ENCODE measurements around the gene PRKX.
"Not testable (repeated sequence)": the region's sequence is repeated elsewhere in the genome, so short reads cannot be mapped to it uniquely, and the experiment has no call there.

PRKX gene

GRCh38 chrX:3712051-3712869 is 1.2 kb downstream of the PRKX start:
- DNase-seq, result peak in 5 of 56 donors; percentile 0 to 15 (median 4)

- DNase-seq, result no peak
These were observed 2.0 kb downstream of the PRKX start for GRCh38 chrX:3711331-3711917.

- not testable (repeated sequence) for DNase-seq
These were observed 5.7 kb downstream of the PRKX start for GRCh38 chrX:3707673-3708274.

- no peak for DNase-seq
These were observed 7.0 kb downstream of the PRKX start for GRCh38 chrX:3706481-3706880.

GRCh38 chrX:3703251-3703650 is 10.2 kb downstream of the PRKX start:
- not testable (repeated sequence) for DNase-seq

GRCh38 chrX:3702095-3702494 is 11.4 kb downstream of the PRKX start:
- not testable (repeated sequence) for DNase-seq

DNA sequence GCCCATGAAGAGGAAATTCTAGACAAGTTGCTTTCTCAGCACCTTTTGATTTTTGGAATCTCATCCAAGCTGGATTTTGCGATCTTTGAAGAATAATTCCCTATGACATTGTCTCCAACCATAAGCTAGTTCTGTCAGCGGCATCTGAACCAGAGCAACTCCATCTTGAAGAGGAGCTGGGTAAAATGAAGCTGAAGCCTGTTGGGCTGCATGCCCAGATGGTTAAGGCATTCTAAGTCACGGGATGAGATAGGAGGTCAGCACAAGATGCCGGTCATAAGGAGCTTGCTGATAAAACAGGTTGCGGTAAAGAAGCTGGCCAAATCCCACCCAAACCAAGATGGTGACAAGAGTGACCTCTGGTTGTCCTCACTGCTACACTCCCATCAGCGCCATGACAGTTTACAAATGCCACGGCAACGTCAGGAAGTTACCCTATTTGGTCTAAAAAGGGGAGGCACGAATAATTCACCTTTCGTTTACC is 12.0 kb downstream of the PRKX start:
- not testable (repeated sequence) for DNase-seq

- DNase-seq, result no peak
These were observed 13.5 kb downstream of the PRKX start for GRCh38 chrX:3699821-3700381.

- DNase-seq, result peak in 49 of 56 donors; percentile 1 to 65 (median 22)
These were observed 15.7 kb downstream of the PRKX start for GRCh38 chrX:3697701-3698279.

GRCh38 chrX:3697220-3697684 is 16.2 kb downstream of the PRKX start:
- no peak for DNase-seq

DNA sequence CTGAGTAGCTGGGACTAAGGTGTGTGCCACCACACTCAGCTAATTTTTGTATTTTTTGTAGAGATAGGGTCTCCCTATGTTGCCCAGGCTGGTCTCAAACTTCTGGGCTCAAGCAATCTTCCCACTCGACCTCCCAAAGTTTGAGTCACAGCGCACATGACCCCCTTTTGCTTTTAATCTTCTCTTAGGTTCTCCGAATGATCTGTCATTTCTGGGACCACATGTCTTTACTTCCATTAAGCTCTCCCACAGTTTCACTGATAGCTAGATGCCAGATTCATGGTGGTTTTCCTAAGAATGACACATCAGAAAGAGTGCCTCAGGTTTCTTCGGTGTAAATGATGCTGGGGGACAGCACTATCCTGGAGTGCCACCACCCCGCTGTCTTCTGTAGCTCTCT is 17.9 kb downstream of the PRKX start:
- no peak for DNase-seq

DNA sequence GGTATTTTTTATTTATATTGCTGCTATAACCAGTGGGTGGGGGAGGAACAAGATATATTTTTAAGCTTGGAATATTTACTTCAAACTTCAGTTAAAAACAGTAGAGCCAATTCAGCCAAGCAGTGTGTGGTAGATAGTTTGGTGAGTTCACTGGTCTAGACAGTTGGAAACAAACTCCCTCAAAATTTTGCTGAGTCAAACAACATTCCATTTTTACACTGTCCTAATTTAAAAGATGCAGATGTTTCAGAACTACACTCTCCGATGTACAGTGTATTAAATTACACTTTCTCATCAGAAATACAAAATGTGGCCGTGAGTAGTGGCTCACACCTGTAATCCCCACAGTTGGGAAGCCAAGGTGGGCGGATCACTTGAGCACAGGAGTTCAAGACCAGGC is 23.3 kb downstream of the PRKX start:
- no peak for DNase-seq

GRCh38 chrX:3683236-3683635 is 30.2 kb downstream of the PRKX start:
- DNase-seq, result not testable (repeated sequence)

- DNase-seq, result no peak
These were observed 33.0 kb downstream of the PRKX start for GRCh38 chrX:3680459-3680858.

- no peak for DNase-seq
These were observed 33.8 kb downstream of the PRKX start for GRCh38 chrX:3679669-3680068.

DNA sequence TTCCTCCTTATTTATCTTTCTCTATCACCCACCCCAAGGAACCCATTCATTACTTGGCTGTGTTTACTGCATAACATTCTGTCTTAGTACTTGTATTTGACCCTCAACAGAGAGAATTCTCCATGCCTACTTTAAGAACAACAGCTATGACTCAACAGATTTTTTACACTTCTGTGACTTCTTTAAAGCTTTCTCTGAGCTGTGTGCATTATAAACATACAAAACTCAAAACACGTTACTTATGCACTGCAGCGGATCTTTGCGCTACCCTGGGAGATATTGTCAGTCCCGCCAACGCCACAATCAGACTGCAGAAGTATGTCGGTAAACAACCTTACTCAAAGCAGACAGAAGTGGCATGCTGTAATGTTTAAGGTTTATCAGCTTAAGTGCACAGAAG is 35.1 kb downstream of the PRKX start:
- DNase-seq, result no peak

DNA sequence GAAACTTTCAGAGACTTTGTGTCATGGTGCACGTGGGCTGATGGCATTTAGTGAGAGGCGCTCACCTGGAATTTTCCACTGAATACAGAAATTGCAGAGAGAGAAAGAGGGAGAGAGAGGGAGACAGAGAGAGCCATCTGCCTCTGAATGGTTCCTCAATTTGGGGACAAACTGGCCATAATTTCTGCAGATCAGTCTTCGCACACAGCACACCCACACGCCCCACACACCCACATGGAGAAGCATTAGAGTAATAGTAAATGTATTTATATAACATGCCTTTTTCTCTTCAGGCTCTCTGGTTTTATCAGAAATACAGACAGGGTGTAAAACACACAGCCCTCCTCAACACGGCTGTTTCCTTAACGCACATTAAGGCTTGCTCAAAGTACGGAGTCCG is 38.6 kb downstream of the PRKX start:
- no peak for DNase-seq

DNA sequence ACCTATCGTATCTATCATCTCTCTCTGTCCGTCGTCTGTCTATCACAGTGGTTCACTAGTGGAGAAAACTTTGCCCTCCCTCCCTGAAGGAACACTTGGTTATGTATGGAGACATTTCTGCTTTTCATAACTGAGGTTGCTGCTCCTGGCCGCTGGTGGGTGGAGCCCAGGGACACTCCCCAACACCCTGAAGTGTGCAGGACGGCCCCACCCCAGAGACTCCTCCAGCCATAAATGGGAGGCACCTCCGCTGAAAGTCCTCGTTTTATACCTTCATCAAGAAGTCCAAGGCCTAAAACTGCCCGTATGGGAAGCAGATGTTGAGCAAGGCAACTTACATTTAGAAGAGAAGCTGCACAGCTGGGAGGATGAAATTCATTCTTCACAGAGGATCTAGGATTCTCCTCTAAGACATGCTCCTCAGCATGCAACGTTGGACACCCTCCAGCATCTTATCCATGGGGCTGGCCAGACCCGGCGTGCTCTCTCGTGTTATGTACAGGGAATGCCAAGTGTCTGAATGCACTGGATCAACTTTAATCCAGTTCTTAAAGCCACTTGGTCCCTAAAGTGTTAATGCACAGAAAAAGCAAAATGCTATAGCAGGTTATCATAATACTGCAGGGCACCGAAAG is 43.5 kb downstream of the PRKX start:
- DNase-seq, result no peak

- no peak for DNase-seq
These were observed 46.5 kb downstream of the PRKX start for GRCh38 chrX:3666975-3667374.

DNA sequence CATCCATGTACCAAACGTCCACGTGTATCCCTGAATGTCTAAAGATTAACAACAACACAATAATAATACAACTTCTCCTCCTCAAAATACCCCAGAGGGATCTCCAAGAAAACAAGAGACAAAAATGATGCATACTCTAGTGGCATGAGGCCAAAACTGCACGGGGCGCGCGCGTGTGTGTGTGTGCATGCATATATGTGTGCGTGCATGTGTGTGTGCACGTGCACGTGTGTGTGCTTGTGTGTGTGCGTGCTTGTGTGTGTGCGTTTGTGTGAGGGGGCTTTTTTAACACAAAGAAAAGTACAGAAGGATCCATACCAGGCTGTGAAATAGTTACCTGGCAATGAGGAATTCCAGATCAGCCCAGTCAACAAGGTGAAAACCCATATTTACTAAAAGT is 48.5 kb downstream of the PRKX start:
- no peak for DNase-seq

Data from nucleus accumbens (tissue), 56 donors.